Right lobe of liver (tissue), 6 donors: ENCODE data around the gene KLF15. TPM values are rescaled to one million over a fixed set of nuclear protein-coding genes. Genes with fewer than 3 reads are reported as not detected.

ENCODE experiments used
- ATAC-seq, 4 donors: fragments of 200-7000 bp; cut with Tn5 transposase; one replicate each; pipeline ENCODE4 v1.9.1; 2020; ENCODE audit warnings: mild to moderate bottlenecking in 4 of 4, moderate library complexity in 4 of 4
- DNase-seq, 3 donors: peaks; one replicate each; pipeline ENCODE4 v3.0.0-alpha.2; 2020
- H3K27ac ChIP-seq, 3 donors: fragments of 200-600 bp; one replicate each; pipeline ENCODE4 v1.8.0; 2022
- H3K27me3 ChIP-seq, 2 donors: fragments of 200-600 bp; one replicate each; pipeline ENCODE4 v1.8.0; 2022
- H3K36me3 ChIP-seq, 4 donors: fragments of 200-600 bp; sonication (generic) in 1 of 4; one replicate each; pipeline versions ENCODE4 v1.5.1 to v1.8.0; 2017 to 2022; ENCODE audit warnings: control low read depth in 1 of 4
- H3K4me1 ChIP-seq, 4 donors: fragments of 200-600 bp; sonication (generic) in 1 of 4; one replicate each; pipeline versions ENCODE4 v1.5.1 to v1.8.0; 2017 to 2022; ENCODE audit warnings: control low read depth in 1 of 4
- H3K4me3 ChIP-seq, 3 donors: fragments of 200-600 bp; one replicate each; pipeline ENCODE4 v1.8.0; 2022
- H3K9me3 ChIP-seq, 4 donors: fragments of 200-600 bp; sonication (generic) in 1 of 4; one replicate each; pipeline versions ENCODE4 v1.5.1 to v1.8.0; 2017 to 2022; ENCODE audit warnings: control low read depth in 1 of 4
- POLR2A ChIP-seq: fragments of 450-650 bp; IDR thresholded peaks from one replicate; pipeline ENCODE4 v1.6.1; 2017; ENCODE audit warnings: antibody characterized with exemption, mild to moderate bottlenecking
- WGBS: methylation state at CpG from one replicate; pipeline ENCODE4 v1.1.6; 2018; ENCODE audit warnings: low coverage, low lambda C conversion rate; ENCODE audit not compliant: insufficient coverage; ENCODE audit errors: missing lambda C conversion rate; 5-methylcytosine and 5-hydroxymethylcytosine counted together
- intact Hi-C, 2 donors: fragments of 100-400 bp; cut with DNase I; formaldehyde crosslinking; loops; one replicate each; pipeline versions ENCODE4 v1.11.2 to v1.14.1; 2022
- total RNA-seq, 6 experiments: library from RNA; depleted of rRNA in 2 of 6; stranded (reverse); fragments of >200 nt in 2 of 6; fragmentation: NEBNext Ultra II Directional in 3 of 6; extraction: Animal tissue kit (Norgen Biotek cat#: 25700) in 3 of 6; gene quantifications; one replicate each; pipeline versions ENCODE4 v1.1.0 to v1.2.4, GENCODE V29; 2016 to 2023
- TF ChIP-seq, protein P1 (sequence below), 4 donors: fragments of 200-600 bp in 3 of 4; fragments of 450-650 bp in 1 of 4; IDR thresholded peaks; one replicate each; pipeline versions ENCODE4 v1.5.1 to v1.8.0; 2016 to 2022; ENCODE audit warnings: antibody characterized with exemption in 4 of 4, mild to moderate bottlenecking in 2 of 4
- donor health status: DM: no; HTN: yes; CAD: no.
- donor health status: DM: no; HTN: no; CAD: no.
- donor health status: DM: no; HTN: no; CAD: no.
- donor health status: DM: no; HTN: yes; CAD: no.
- donor health status: DM: no; HTN: yes; CAD: no.

Gene KLF15
- total RNA-seq, 6 experiments from 2014 or later, result 14.4 to 112 (median 89.3) TPM

DNA sequence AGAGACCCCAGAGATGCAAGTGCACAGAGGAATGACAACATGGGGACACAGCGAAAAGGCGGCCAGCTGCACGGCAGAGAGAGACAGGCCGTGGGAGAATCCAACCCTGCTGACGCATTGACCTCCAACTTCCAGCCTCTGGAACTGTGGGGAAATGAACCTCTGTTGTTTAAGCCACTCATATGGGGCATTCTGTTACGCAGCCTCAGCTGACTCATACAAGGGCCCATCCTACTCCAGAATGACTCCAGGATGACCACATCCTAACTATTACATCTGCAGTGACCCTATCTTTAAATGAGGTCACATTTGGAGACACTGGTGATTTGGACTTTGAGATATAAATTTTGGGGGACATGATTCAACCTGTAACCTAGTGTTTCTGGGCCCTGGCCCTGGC lies 44.0 kb downstream of the KLF15 start:
- Histone ChIP-seq H3K27me3 (no peaks in the 10 kb centered on the region), H3K4me3 (no peak overlapping the region), H3K4me1 (no peaks in the 10 kb centered on the region), H3K27ac (no peak overlapping the region), H3K9me3 (no peaks in the 10 kb centered on the region), H3K36me3 (no peaks in the 10 kb centered on the region)
- no peak for TF ChIP-seq POLR2A
- TF ChIP-seq, protein P1, sequence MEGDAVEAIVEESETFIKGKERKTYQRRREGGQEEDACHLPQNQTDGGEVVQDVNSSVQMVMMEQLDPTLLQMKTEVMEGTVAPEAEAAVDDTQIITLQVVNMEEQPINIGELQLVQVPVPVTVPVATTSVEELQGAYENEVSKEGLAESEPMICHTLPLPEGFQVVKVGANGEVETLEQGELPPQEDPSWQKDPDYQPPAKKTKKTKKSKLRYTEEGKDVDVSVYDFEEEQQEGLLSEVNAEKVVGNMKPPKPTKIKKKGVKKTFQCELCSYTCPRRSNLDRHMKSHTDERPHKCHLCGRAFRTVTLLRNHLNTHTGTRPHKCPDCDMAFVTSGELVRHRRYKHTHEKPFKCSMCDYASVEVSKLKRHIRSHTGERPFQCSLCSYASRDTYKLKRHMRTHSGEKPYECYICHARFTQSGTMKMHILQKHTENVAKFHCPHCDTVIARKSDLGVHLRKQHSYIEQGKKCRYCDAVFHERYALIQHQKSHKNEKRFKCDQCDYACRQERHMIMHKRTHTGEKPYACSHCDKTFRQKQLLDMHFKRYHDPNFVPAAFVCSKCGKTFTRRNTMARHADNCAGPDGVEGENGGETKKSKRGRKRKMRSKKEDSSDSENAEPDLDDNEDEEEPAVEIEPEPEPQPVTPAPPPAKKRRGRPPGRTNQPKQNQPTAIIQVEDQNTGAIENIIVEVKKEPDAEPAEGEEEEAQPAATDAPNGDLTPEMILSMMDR (IDR thresholded peaks at IDR 0.05), result no peak
- DNase-seq (no peak), ATAC-seq (no peak)
- intact Hi-C loops, result no loop called here
- WGBS, result 100% methylated on average over 1 of the region's 6 CpGs

DNA sequence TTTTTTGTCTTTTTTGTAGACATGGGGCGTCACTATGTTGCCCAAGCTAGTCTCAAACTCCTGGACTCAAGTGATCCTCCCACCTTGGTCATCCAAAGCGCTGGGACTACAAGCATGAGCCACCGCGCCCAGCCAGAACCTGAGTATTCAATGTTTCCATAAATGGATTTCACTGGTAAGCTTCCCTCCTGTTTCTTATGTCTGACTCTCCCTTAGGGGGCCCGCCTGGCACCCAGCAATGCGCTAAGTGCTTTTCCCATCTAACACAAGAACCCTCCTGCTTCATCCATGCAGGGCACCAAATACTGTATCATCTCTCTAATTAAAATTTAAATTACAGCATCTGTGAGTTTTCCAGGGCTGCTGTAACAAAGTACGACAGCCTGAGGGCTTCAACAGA lies 44.9 kb downstream of the KLF15 start:
- TF ChIP-seq, protein P1 (IDR thresholded peaks at IDR 0.05), result no peak
- TF ChIP-seq POLR2A, result no peak
- no peak overlapping the region for H3K4me3 ChIP-seq
- no peaks in the 10 kb centered on the region for H3K27me3 ChIP-seq
- no peaks in the 10 kb centered on the region for H3K4me1 ChIP-seq
- no peaks in the 10 kb centered on the region for H3K9me3 ChIP-seq
- DNase-seq (no peak), ATAC-seq (no peak)
- no peak overlapping the region for H3K27ac ChIP-seq
- no peaks in the 10 kb centered on the region for H3K36me3 ChIP-seq
- intact Hi-C loops, result no loop called here
- 95% methylated on average over 6 of the region's 7 CpGs for whole genome bisulfite sequencing

DNA sequence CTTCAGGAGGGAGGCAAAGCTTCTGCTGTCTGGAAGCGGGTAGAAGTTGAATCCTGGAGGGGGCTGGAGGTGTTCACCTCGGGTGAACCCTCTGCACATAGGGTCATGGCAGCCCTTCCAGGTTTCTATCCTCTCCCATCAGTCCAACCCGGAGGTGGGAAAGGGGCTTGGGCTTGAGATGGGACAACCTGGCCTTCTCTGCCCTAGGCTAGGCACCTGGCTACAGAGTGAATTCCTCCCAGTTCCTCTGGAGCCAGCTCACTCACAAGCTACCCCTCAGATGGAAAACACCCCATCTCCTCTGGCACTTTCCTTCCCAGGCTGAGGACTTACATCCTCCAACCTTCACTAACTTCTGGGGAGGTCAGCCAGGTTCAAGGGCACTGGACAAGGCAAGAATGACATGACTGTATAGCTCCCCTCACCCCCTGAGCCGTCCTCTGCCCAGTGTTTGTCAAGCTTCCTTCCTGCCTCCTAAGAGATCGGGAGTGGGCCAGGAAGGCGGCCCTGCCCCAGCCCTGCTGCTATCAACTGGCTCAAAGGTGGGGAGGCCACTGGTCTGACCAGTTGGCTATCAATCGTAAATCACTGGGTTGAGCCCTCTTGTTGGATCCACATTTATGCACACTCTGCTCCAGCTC lies 45.8 kb downstream of the KLF15 start:
- no peaks in the 10 kb centered on the region for H3K9me3 ChIP-seq
- H3K4me1 ChIP-seq, result no peaks in the 10 kb centered on the region
- no peak for TF ChIP-seq POLR2A
- TF ChIP-seq, protein P1 (IDR thresholded peaks at IDR 0.05), result no peak
- H3K27ac ChIP-seq, result no peak overlapping the region
- DNase-seq (no peak), ATAC-seq (no peak)
- no peak overlapping the region for H3K4me3 ChIP-seq
- intact Hi-C loops, result no loop called here
- no peaks in the 10 kb centered on the region for H3K36me3 ChIP-seq
- WGBS, result 54% methylated on average over 3 of the region's 7 CpGs
- no peaks in the 10 kb centered on the region for H3K27me3 ChIP-seq

DNA sequence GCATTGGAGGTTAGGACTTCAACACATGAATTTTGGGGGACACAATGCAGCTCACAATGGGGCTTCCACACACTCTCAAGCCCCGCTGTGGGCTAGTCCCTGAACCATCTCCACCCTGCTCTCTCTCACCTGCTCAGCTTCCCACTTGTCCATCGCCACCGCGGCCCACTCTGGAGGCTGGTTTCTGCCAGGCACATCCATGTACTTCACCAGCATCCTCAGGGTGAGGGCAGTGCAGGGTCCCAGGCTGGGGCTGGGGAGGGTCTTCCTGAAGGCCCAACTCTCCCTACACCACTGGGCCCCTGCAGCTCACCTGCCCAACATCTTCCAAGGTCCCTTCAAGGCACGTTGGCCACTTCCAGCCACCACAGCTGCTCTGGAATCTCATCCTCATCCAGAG lies 46.4 kb downstream of the KLF15 start:
- ATAC-seq (no peak), DNase-seq (no peak)
- H3K9me3 ChIP-seq, result no peaks in the 10 kb centered on the region
- no peak overlapping the region for H3K4me3 ChIP-seq
- H3K27ac ChIP-seq, result no peak overlapping the region
- WGBS, result 0% methylated on average over 1 of the region's 5 CpGs
- TF ChIP-seq POLR2A, result no peak
- TF ChIP-seq, protein P1 (IDR thresholded peaks at IDR 0.05), result no peak
- H3K27me3 ChIP-seq, result no peaks in the 10 kb centered on the region
- intact Hi-C loops, result no loop called here
- no peaks in the 10 kb centered on the region for H3K4me1 ChIP-seq
- H3K36me3 ChIP-seq, result no peaks in the 10 kb centered on the region
